Nephron (organoid): Measurements from ENCODE around the gene ARSI.
A peak's percentile ranks its signal among the peaks of the same experiment; 100 is the strongest.

ENCODE experiments used
- H3K27ac Mint-ChIP-seq, 3 experiments: 2 replicates each; pipeline ENCODE4 v1.8.0; 2020; ENCODE audit warnings: mixed read lengths in 3 of 3, mild to moderate bottlenecking in 2 of 3, moderate library complexity in 1 of 3
- H3K27me3 Mint-ChIP-seq: 2 replicates; pipeline ENCODE4 v1.8.0; 2021; ENCODE audit warnings: low read depth, mild to moderate bottlenecking, moderate library complexity, mixed read lengths
- H3K36me3 Mint-ChIP-seq: 2 replicates; pipeline ENCODE4 v1.8.0; 2020; ENCODE audit warnings: low read depth, mixed read lengths
- H3K4me1 Mint-ChIP-seq: 2 replicates; pipeline ENCODE4 v1.8.0; 2020; ENCODE audit warnings: mixed read lengths
- H3K4me3 Mint-ChIP-seq, 3 experiments: 2 replicates each; pipeline ENCODE4 v1.8.0; 2020; ENCODE audit warnings: mild to moderate bottlenecking in 3 of 3, mixed read lengths in 3 of 3, moderate library complexity in 2 of 3
- H3K9me3 Mint-ChIP-seq: 2 replicates; pipeline ENCODE4 v1.8.0; 2020; ENCODE audit warnings: mixed read lengths
- TF ChIP-seq, protein P1 (sequence below), 3 experiments: fragments of 200-600 bp; sonication (generic); IDR thresholded peaks; one replicate each; pipeline ENCODE4 v1.5.0; 2021; ENCODE audit warnings: antibody characterized with exemption in 3 of 3; ENCODE audit not compliant: unreplicated experiment in 3 of 3

ARSI gene

GRCh38 chr5:150315245-150315644 lies 12.5 kb upstream of the ARSI start:
- no peak overlapping the region for H3K27ac Mint-ChIP-seq
- H3K36me3 Mint-ChIP-seq, result no peaks in the 10 kb centered on the region
- no peaks in the 10 kb centered on the region for H3K9me3 Mint-ChIP-seq
- TF ChIP-seq, protein P1, sequence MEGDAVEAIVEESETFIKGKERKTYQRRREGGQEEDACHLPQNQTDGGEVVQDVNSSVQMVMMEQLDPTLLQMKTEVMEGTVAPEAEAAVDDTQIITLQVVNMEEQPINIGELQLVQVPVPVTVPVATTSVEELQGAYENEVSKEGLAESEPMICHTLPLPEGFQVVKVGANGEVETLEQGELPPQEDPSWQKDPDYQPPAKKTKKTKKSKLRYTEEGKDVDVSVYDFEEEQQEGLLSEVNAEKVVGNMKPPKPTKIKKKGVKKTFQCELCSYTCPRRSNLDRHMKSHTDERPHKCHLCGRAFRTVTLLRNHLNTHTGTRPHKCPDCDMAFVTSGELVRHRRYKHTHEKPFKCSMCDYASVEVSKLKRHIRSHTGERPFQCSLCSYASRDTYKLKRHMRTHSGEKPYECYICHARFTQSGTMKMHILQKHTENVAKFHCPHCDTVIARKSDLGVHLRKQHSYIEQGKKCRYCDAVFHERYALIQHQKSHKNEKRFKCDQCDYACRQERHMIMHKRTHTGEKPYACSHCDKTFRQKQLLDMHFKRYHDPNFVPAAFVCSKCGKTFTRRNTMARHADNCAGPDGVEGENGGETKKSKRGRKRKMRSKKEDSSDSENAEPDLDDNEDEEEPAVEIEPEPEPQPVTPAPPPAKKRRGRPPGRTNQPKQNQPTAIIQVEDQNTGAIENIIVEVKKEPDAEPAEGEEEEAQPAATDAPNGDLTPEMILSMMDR (IDR thresholded peaks at IDR 0.05; ENCODE audit: unreplicated experiment in 3 of 3), result no peak
- peaks cover 37% of the 10 kb centered on the region for H3K4me1 Mint-ChIP-seq
- peaks cover 3% of the 10 kb centered on the region for H3K27me3 Mint-ChIP-seq
- no peak overlapping the region for H3K4me3 Mint-ChIP-seq

DNA sequence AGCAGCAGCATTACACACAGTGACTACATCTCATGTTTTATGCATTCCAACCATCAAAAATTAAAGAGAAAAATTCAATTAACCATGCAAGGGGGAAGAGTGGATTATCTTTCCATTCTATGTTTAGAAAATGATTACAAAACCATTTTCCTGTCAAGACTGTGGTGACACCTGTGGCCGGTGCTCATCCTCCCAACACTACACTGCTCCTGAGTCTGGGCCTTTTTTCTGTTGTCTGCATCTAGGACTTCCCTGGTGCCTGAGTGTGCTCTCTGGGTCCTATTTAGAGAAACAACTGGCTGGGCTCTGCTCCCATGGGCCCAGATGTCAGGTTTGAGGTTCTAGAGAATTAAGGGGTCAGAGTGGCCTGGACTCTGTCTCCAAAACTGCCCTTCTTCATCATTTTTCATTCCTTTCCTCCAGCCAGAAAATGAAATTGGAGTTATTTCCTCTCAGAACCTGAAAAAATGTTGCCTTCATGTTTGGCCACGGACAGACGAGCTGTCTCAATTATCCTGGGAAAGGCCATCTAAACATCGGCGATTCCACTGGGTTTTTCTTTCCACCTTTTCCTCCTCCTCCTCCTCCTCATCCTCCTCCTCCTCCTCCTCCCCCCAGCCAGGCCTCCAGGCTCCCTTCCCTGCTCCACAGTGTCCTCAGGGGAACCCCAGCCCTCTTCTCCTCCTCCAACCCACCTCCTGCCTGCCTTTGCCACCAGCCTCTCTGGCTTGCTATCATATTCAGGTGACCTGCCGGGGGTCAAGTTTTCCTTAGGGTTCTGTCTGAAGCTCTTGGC lies 11.4 kb upstream of the ARSI start:
- Mint-ChIP-seq H3K27me3 (peaks cover 8% of the 10 kb centered on the region), H3K9me3 (no peaks in the 10 kb centered on the region), H3K36me3 (no peaks in the 10 kb centered on the region), H3K4me1 (peaks cover 37% of the 10 kb centered on the region), H3K4me3 (no peak overlapping the region), H3K27ac (peak overlapping the region; percentile 10 to 40 (median 26))
- TF ChIP-seq, protein P1 (IDR thresholded peaks at IDR 0.05; ENCODE audit: unreplicated experiment in 3 of 3), result no peak

GRCh38 chr5:150313501-150313900 lies 10.8 kb upstream of the ARSI start:
- TF ChIP-seq, protein P1 (IDR thresholded peaks at IDR 0.05; ENCODE audit: unreplicated experiment in 3 of 3), result no peak
- no peak overlapping the region for H3K4me3 Mint-ChIP-seq

DNA sequence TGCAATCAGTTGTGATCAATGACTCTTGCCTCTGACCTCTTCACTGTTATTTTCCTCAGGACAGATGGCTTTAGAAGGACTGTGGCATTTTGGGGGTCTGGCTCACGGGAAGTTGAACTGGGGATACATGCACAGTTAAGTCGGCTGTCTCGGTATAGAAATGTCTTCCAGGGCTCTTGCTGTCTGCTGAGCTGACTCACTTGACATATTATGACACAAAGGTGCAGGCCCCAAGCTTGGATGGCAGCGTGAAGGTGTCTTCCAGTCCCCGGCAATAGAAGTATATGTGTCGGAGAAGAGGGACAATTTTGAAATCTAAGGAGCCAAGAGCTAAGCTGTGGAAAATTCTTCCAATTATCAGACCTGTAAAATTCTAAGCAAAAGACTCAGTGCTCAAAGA lies 9.8 kb upstream of the ARSI start:
- H3K9me3 Mint-ChIP-seq, result no peaks in the 10 kb centered on the region
- peaks cover 35% of the 10 kb centered on the region for H3K4me1 Mint-ChIP-seq
- H3K36me3 Mint-ChIP-seq, result no peaks in the 10 kb centered on the region
- peaks cover 10% of the 10 kb centered on the region for H3K27me3 Mint-ChIP-seq
- peak overlapping the region in 1 of 3 experiments; percentile 40 for H3K27ac Mint-ChIP-seq
- TF ChIP-seq, protein P1 (IDR thresholded peaks at IDR 0.05; ENCODE audit: unreplicated experiment in 3 of 3), result no peak
- no peak overlapping the region for H3K4me3 Mint-ChIP-seq

More at GRCh38 chr5:150313501-150313900, 10.8 kb upstream of the ARSI start:
- Mint-ChIP-seq H3K4me1 (peaks cover 35% of the 10 kb centered on the region), H3K27me3 (peaks cover 10% of the 10 kb centered on the region), H3K9me3 (no peaks in the 10 kb centered on the region), H3K27ac (peak overlapping the region in 2 of 3 experiments; percentile 10 to 26), H3K36me3 (no peaks in the 10 kb centered on the region)

- peaks cover 10% of the 10 kb centered on the region for H3K27me3 Mint-ChIP-seq
- no peaks in the 10 kb centered on the region for H3K9me3 Mint-ChIP-seq
- H3K4me1 Mint-ChIP-seq, result peaks cover 44% of the 10 kb centered on the region
- no peaks in the 10 kb centered on the region for H3K36me3 Mint-ChIP-seq
- TF ChIP-seq, protein P1 (IDR thresholded peaks at IDR 0.05; ENCODE audit: unreplicated experiment in 3 of 3), result no peak
- no peak overlapping the region for H3K4me3 Mint-ChIP-seq
- no peak overlapping the region for H3K27ac Mint-ChIP-seq
These were observed 8.4 kb upstream of the ARSI start for GRCh38 chr5:150311015-150311692.
